Upper lobe of right lung (tissue), 1 donor: ENCODE data around the gene NSMCE4A. TPM values are rescaled to one million over a fixed set of nuclear protein-coding genes. Genes with fewer than 3 reads are reported as not detected.
"Not testable (repeated sequence)": the region's sequence is repeated elsewhere in the genome, so short reads cannot be mapped to it uniquely, and the experiment has no call there.

Experiments used
- ATAC-seq: fragments of 200-7000 bp; cut with Tn5 transposase; one replicate; pipeline ENCODE4 v1.9.1; 2020; ENCODE audit warnings: mild to moderate bottlenecking, moderate library complexity
- DNase-seq: peaks from one replicate; pipeline ENCODE4 v3.0.0-alpha.2; 2020
- H3K27ac ChIP-seq: fragments of 200-600 bp; one replicate; pipeline ENCODE4 v1.8.0; 2022
- H3K27me3 ChIP-seq: fragments of 200-600 bp; one replicate; pipeline ENCODE4 v1.8.0; 2022; ENCODE audit warnings: mild to moderate bottlenecking
- H3K36me3 ChIP-seq: fragments of 200-600 bp; one replicate; pipeline ENCODE4 v1.8.0; 2022
- H3K4me1 ChIP-seq: fragments of 200-600 bp; one replicate; pipeline ENCODE4 v1.8.0; 2022
- H3K4me3 ChIP-seq: fragments of 200-600 bp; one replicate; pipeline ENCODE4 v1.8.0; 2022; ENCODE audit warnings: mild to moderate bottlenecking
- H3K9me3 ChIP-seq: fragments of 200-600 bp; one replicate; pipeline ENCODE4 v1.8.0; 2022
- intact Hi-C: fragments of 100-400 bp; cut with DNase I; formaldehyde crosslinking; loops from one replicate; pipeline ENCODE4 v1.11.0; 2022
- total RNA-seq: library from RNA; stranded (reverse); fragmentation: NEBNext Ultra II Directional; extraction: Animal tissue kit (Norgen Biotek cat#: 25700); gene quantifications from one replicate; pipeline ENCODE4 v1.2.1, GENCODE V29; 2021
- TF ChIP-seq, protein P1 (sequence below): fragments of 200-600 bp; IDR thresholded peaks from one replicate; pipeline ENCODE4 v1.8.0; 2022; ENCODE audit warnings: antibody characterized with exemption
- donor health status: DM: no; HTN: yes; CAD: no; lungs with severe emphysema.

NSMCE4A gene
- total RNA-seq, 1 donor from 2014 or later = 38.4 TPM

DNA sequence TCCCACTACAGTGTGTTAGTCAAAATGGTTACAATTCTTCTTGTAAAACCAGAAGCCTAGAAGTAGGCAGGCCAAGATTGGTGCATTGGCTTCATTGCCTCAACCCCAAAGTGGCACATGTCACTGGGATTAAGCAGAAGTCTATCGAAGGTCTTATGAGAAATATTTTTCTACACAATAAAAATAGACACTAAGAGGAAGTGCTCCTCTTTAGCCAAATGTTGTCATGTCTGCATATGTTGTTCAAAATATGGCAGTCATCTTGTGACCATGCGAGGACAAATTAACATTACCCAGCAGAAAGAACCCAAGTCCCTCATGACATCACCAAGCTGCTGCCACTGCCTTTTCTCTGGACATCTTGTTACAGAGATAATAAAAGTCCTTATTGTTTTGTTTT lies 6.3 kb upstream of the NSMCE4A start:
- intact Hi-C loops = no loop called here
- no peaks in the 10 kb centered on the region for H3K27me3 ChIP-seq
- no peaks in the 10 kb centered on the region for H3K36me3 ChIP-seq
- H3K4me3 ChIP-seq = no peak overlapping the region
- DNase-seq (no peak), ATAC-seq (no peak)
- no peaks in the 10 kb centered on the region for H3K9me3 ChIP-seq
- TF ChIP-seq, protein P1, sequence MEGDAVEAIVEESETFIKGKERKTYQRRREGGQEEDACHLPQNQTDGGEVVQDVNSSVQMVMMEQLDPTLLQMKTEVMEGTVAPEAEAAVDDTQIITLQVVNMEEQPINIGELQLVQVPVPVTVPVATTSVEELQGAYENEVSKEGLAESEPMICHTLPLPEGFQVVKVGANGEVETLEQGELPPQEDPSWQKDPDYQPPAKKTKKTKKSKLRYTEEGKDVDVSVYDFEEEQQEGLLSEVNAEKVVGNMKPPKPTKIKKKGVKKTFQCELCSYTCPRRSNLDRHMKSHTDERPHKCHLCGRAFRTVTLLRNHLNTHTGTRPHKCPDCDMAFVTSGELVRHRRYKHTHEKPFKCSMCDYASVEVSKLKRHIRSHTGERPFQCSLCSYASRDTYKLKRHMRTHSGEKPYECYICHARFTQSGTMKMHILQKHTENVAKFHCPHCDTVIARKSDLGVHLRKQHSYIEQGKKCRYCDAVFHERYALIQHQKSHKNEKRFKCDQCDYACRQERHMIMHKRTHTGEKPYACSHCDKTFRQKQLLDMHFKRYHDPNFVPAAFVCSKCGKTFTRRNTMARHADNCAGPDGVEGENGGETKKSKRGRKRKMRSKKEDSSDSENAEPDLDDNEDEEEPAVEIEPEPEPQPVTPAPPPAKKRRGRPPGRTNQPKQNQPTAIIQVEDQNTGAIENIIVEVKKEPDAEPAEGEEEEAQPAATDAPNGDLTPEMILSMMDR = no peak
- no peaks in the 10 kb centered on the region for H3K4me1 ChIP-seq
- no peak overlapping the region for H3K27ac ChIP-seq

- no peak overlapping the region for H3K27ac ChIP-seq
- intact Hi-C loops = no loop called here
- no peaks in the 10 kb centered on the region for H3K9me3 ChIP-seq
- TF ChIP-seq, protein P1 = no peak
- H3K27me3 ChIP-seq = no peaks in the 10 kb centered on the region
- H3K4me1 ChIP-seq = peaks cover 14% of the 10 kb centered on the region
- no peak overlapping the region for H3K4me3 ChIP-seq
- peak; percentile 86 for DNase-seq
- no peaks in the 10 kb centered on the region for H3K36me3 ChIP-seq
- ATAC-seq = peak; percentile 16
Observed at GRCh38 chr10:121978511-121978910, 3.5 kb upstream of the NSMCE4A start.

- no peak overlapping the region for H3K27ac ChIP-seq
- TF ChIP-seq, protein P1 = no peak
- intact Hi-C loops = no loop called here
- peaks cover 22% of the 10 kb centered on the region for H3K4me1 ChIP-seq
- H3K4me3 ChIP-seq = no peak overlapping the region
- H3K27me3 ChIP-seq = no peaks in the 10 kb centered on the region
- H3K36me3 ChIP-seq = no peaks in the 10 kb centered on the region
- H3K9me3 ChIP-seq = no peaks in the 10 kb centered on the region
- DNase-seq = no peak
- ATAC-seq = no peak
Observed at GRCh38 chr10:121976607-121977006, 1.6 kb upstream of the NSMCE4A start.

- DNase-seq = no peak
- peak; percentile 19 for ATAC-seq
- no peaks in the 10 kb centered on the region for H3K27me3 ChIP-seq
Observed at GRCh38 chr10:121975295-121976086, 474 bp upstream of the NSMCE4A start.

GRCh38 chr10:121974019-121974534 lies 940 bp downstream of the NSMCE4A start:
- Histone ChIP-seq H3K9me3 (no peaks in the 10 kb centered on the region), H3K27ac (peak overlapping the region; percentile 96), H3K36me3 (peaks cover 18% of the 10 kb centered on the region), H3K4me1 (peaks cover 22% of the 10 kb centered on the region), H3K4me3 (peak overlapping the region; percentile 90), H3K27me3 (no peaks in the 10 kb centered on the region)
- TF ChIP-seq, protein P1 = no peak
- ATAC-seq (no peak), DNase-seq (no peak)
- intact Hi-C loops = no loop called here

More at GRCh38 chr10:121975295-121976086, 474 bp upstream of the NSMCE4A start:
- Histone ChIP-seq H3K36me3 (peaks cover 4% of the 10 kb centered on the region), H3K4me1 (peaks cover 22% of the 10 kb centered on the region), H3K9me3 (no peaks in the 10 kb centered on the region), H3K27ac (peak overlapping the region; percentile 96), H3K4me3 (peak overlapping the region; percentile 90)
- TF ChIP-seq, protein P1 = peak; percentile 72
- intact Hi-C loops = no loop called here

DNA sequence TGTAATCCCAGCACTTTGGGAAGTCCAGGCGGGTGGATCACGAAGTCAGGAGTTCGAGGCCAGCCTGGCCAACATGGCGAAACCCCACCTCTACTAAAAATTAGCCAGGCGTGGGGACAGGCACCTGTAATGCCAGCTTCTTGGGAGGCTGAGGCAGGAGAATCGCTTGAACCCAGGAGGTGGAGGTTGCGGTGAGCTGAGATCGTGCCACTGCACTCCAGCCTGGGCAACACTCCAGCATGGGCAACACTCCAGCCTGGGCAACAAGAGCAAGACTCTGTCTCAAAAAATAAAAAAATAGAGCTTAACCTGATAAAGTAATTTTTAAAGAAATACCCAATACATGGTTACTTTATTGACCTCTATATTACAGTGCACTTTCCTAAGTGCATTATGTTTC lies 5.9 kb downstream of the NSMCE4A start:
- peaks cover 67% of the 10 kb centered on the region for H3K36me3 ChIP-seq
- intact Hi-C loops = not testable (repeated sequence)

More for the DNA sequence above, 5.9 kb downstream of the NSMCE4A start:
- H3K9me3 ChIP-seq, ATAC-seq, H3K27ac ChIP-seq, H3K4me3 ChIP-seq, H3K27me3 ChIP-seq, DNase-seq: not testable (repeated sequence)
- peaks cover 14% of the 10 kb centered on the region for H3K4me1 ChIP-seq
